ENCODE data around the gene EEIG1.

The EEIG1 gene

GRCh38 chr9:127963359-127964064 lies 17.3 kb downstream of the EEIG1 start (continued):
- TF ChIP-seq ZNF391 (tag by site-specific recombination; IDR thresholded peaks at IDR 0.05; ENCODE audit: borderline replicate concordance, low read depth) = no peak
- no peak for TF ChIP-seq KLF16 (tag by site-specific recombination; IDR thresholded peaks at IDR 0.05)
- TF ChIP-seq ZNF404 (tag by site-specific recombination; IDR thresholded peaks at IDR 0.05) = no peak
- peak; percentile 64 for TF ChIP-seq GLIS1 (tag by site-specific recombination; IDR thresholded peaks at IDR 0.05)
- TF ChIP-seq OSR2 (tag by site-specific recombination; IDR thresholded peaks at IDR 0.05) = no peak
- TF ChIP-seq MEIS1 (CRISPR knock-in tag; IDR thresholded peaks at IDR 0.05; ENCODE audit: borderline replicate concordance) = no peak
- no peak for TF ChIP-seq ZNF510 (tag by site-specific recombination; IDR thresholded peaks at IDR 0.05; ENCODE audit: insufficient replicate concordance)
- TF ChIP-seq YY2 (tag by site-specific recombination; IDR thresholded peaks at IDR 0.05) = no peak
- TF ChIP-seq TRIM28 (IDR thresholded peaks at IDR 0.05; ENCODE audit: borderline replicate concordance, low read length) = no peak
- TF ChIP-seq ZNF202 (tag by site-specific recombination; IDR thresholded peaks at IDR 0.05; ENCODE audit: borderline replicate concordance) = no peak

GRCh38 chr9:127963041-127963358 lies 17.8 kb downstream of the EEIG1 start:
- Histone ChIP-seq H3K4me1 (ENCODE audit: control insufficient read depth, insufficient read depth, low read length) (peaks cover 7% of the 10 kb centered on the region), H3K9me3 (ENCODE audit: control insufficient read depth, insufficient read depth, low read depth, low read length) (no peaks in the 10 kb centered on the region), H3K27ac (ENCODE audit: extremely low read depth, low read depth, low read length) (no peak overlapping the region), H3K4me3 (ENCODE audit: low read depth, low read length) (no peak overlapping the region), H3K36me3 (ENCODE audit: control insufficient read depth in 2 of 2, insufficient read depth in 1 of 2, low read length in 2 of 2) (no peaks in the 10 kb centered on the region)
- TF ChIP-seq PRDM10 (tag by site-specific recombination; IDR thresholded peaks at IDR 0.05) = peak; percentile 94
- TF ChIP-seq, protein P1, sequence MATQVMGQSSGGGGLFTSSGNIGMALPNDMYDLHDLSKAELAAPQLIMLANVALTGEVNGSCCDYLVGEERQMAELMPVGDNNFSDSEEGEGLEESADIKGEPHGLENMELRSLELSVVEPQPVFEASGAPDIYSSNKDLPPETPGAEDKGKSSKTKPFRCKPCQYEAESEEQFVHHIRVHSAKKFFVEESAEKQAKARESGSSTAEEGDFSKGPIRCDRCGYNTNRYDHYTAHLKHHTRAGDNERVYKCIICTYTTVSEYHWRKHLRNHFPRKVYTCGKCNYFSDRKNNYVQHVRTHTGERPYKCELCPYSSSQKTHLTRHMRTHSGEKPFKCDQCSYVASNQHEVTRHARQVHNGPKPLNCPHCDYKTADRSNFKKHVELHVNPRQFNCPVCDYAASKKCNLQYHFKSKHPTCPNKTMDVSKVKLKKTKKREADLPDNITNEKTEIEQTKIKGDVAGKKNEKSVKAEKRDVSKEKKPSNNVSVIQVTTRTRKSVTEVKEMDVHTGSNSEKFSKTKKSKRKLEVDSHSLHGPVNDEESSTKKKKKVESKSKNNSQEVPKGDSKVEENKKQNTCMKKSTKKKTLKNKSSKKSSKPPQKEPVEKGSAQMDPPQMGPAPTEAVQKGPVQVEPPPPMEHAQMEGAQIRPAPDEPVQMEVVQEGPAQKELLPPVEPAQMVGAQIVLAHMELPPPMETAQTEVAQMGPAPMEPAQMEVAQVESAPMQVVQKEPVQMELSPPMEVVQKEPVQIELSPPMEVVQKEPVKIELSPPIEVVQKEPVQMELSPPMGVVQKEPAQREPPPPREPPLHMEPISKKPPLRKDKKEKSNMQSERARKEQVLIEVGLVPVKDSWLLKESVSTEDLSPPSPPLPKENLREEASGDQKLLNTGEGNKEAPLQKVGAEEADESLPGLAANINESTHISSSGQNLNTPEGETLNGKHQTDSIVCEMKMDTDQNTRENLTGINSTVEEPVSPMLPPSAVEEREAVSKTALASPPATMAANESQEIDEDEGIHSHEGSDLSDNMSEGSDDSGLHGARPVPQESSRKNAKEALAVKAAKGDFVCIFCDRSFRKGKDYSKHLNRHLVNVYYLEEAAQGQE (tag by site-specific recombination; IDR thresholded peaks at IDR 0.05) = no peak
- no peak for TF ChIP-seq ZNF747 (tag by site-specific recombination; IDR thresholded peaks at IDR 0.05)
- no peak for TF ChIP-seq ZNF202 (tag by site-specific recombination; IDR thresholded peaks at IDR 0.05; ENCODE audit: borderline replicate concordance)
- TF ChIP-seq, protein P2, sequence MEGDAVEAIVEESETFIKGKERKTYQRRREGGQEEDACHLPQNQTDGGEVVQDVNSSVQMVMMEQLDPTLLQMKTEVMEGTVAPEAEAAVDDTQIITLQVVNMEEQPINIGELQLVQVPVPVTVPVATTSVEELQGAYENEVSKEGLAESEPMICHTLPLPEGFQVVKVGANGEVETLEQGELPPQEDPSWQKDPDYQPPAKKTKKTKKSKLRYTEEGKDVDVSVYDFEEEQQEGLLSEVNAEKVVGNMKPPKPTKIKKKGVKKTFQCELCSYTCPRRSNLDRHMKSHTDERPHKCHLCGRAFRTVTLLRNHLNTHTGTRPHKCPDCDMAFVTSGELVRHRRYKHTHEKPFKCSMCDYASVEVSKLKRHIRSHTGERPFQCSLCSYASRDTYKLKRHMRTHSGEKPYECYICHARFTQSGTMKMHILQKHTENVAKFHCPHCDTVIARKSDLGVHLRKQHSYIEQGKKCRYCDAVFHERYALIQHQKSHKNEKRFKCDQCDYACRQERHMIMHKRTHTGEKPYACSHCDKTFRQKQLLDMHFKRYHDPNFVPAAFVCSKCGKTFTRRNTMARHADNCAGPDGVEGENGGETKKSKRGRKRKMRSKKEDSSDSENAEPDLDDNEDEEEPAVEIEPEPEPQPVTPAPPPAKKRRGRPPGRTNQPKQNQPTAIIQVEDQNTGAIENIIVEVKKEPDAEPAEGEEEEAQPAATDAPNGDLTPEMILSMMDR (tag by site-specific recombination; IDR thresholded peaks at IDR 0.05) = no peak
- CTCF ChIA-PET = interaction anchor here (0.5 to 2.1 kb wide), 4 partner anchors 19 to 753 kb away, joined by 3 to 10 read pairs (median 4); no protein-coding TSS in a partner anchor
- POLR2A ChIA-PET = interaction anchor here (0.9 kb wide), 1 partner anchor 7 kb away, joined by 3 read pairs; no protein-coding TSS in a partner anchor

All from HEK293 (cell line).